Measurements from ENCODE around the gene ERI2.

DNA sequence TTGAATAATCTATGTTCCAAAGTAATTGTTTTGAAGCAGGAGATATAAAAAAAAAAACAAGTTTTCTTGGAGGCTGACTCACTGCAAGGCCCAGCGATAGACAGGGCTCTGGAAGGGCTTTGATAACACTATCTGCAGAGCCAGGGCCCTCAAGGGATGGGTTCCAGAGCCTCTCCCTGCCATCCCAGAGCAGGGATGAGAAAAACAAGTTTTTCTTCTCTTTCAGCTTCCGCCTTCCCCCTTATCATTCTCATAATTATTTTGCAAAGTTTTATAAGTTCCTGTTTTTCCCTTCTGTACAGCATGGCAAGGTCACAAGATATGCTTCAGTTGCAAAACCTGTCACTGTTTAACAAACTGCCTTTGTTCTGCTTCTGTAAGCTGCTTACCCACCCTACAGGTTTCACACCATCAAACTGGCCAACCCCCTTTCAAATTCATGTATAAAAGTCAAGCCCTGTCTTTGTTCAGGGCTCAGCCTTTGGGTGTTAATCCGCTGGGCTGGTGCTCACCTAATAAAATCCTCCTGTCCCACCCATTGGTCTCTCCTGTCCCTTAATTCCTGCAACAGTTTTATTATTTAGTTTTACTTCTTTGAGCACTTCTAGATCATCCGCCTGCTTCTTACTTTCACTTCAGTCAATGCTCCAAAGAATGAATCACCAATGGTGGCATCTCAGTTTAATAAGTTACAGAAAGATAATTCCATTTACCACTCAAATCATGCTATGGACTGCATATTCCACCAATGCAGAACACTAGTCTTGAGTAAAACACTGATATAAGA lies 59.0 kb downstream of the ERI2 start:
- TF ChIP-seq ZNF384 (IDR thresholded peaks at IDR 0.05) (no peak), ELF4 (IDR thresholded peaks at IDR 0.05) (no peak), SUZ12 (IDR thresholded peaks at IDR 0.05) (no peak), FOXM1 (IDR thresholded peaks at IDR 0.05; ENCODE audit: borderline replicate concordance) (no peak), HDGF (IDR thresholded peaks at IDR 0.05; ENCODE audit: borderline replicate concordance) (no peak), SP1 (IDR thresholded peaks at IDR 0.05) (no peak), TARDBP (IDR thresholded peaks at IDR 0.05) (no peak)

Measured in HEK293T (cell line).